Activated CD4-positive, CD25-positive, alpha-beta regulatory T cell treated with anti-CD3 and anti-CD28 coated beads, Interleukin-2, amount 50 U/mL, for 24 hours (primary cell): ENCODE data around the gene GFOD2.

ENCODE experiments used
- ATAC-seq, 2 donors: fragments of 150-1000 bp; cut with Tn5 transposase; one replicate each; pipeline ENCODE4 v1.10.0; 2021; ENCODE audit warnings: mild to moderate bottlenecking in 1 of 2, moderate library complexity in 1 of 2

Gene GFOD2

GRCh38 chr16:67628216-67628615 lies 90.9 kb downstream of the GFOD2 start:
- ATAC-seq = no peak
